Fibroblast of pulmonary artery (primary cell): Measurements from ENCODE around the gene CCDC137.

Experiments
- DNase-seq: peaks from one replicate; pipeline ENCODE4 v3.0.0-alpha.2; 2010; ENCODE audit warnings: low read depth
- H3K4me3 ChIP-seq: replicated peaks from 2 replicates; pipeline ENCODE4 v1.5.1; 2011; ENCODE audit warnings: low read depth, mild to moderate bottlenecking, control low read depth, low read length, moderate library complexity
- TF ChIP-seq, protein P1 (sequence below): IDR thresholded peaks from 2 replicates; pipeline ENCODE4 v1.5.1; 2011; ENCODE audit warnings: mild to moderate bottlenecking, control low read depth, low read length, inconsistent platforms; ENCODE audit errors: missing control alignments

Gene CCDC137

GRCh38 chr17:81693509-81694210 is 27.1 kb downstream of the CCDC137 start:
- no peak overlapping the region for H3K4me3 ChIP-seq
- DNase-seq: no peak
- TF ChIP-seq, protein P1, sequence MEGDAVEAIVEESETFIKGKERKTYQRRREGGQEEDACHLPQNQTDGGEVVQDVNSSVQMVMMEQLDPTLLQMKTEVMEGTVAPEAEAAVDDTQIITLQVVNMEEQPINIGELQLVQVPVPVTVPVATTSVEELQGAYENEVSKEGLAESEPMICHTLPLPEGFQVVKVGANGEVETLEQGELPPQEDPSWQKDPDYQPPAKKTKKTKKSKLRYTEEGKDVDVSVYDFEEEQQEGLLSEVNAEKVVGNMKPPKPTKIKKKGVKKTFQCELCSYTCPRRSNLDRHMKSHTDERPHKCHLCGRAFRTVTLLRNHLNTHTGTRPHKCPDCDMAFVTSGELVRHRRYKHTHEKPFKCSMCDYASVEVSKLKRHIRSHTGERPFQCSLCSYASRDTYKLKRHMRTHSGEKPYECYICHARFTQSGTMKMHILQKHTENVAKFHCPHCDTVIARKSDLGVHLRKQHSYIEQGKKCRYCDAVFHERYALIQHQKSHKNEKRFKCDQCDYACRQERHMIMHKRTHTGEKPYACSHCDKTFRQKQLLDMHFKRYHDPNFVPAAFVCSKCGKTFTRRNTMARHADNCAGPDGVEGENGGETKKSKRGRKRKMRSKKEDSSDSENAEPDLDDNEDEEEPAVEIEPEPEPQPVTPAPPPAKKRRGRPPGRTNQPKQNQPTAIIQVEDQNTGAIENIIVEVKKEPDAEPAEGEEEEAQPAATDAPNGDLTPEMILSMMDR: no peak

- no peak for DNase-seq
- H3K4me3 ChIP-seq: no peak overlapping the region
- TF ChIP-seq, protein P1: no peak
Observed at GRCh38 chr17:81694810-81695209, 28.3 kb downstream of the CCDC137 start.

DNA sequence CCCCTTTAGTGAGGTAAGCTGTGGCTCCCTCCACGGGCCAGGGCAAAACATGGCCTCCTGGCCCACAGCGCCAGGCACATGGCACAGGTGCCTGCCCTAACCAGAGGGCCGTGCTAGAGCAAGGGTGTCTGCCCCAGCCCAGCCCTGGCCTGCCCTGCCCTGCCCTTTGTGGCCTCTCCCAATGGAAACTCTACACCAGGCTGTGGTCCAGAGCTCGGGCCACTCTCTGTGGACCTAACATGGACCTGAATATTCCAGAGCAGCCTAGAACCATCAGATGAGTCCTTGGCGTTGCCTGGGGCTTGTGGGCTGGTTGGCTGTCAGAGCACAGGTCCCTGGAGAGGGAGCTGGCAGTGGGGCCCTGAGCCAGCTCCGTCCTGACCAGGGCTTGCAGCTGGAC is 28.7 kb downstream of the CCDC137 start:
- no peak overlapping the region for H3K4me3 ChIP-seq
- no peak for DNase-seq
- TF ChIP-seq, protein P1: no peak

DNA sequence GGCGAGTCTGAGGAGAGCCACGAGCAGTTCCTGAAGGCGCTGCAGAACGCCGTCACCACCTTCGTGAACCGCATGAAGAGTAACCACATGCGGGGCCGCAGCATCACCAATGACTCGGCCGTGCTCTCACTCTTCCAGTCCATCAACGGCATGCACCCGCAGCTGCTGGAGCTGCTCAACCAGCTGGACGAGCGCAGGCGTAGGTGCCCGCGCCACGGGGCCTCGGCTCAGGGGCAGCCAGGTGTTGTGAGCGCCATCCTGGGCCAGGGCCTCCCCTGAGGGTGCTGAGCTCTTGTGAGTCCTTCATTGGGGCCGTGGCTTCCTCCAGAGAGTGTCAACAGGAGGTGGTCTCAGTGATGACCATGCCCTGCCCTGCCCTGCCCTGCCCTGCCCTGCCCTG is 29.3 kb downstream of the CCDC137 start:
- TF ChIP-seq, protein P1: no peak
- no peak overlapping the region for H3K4me3 ChIP-seq
- DNase-seq: no peak

DNA sequence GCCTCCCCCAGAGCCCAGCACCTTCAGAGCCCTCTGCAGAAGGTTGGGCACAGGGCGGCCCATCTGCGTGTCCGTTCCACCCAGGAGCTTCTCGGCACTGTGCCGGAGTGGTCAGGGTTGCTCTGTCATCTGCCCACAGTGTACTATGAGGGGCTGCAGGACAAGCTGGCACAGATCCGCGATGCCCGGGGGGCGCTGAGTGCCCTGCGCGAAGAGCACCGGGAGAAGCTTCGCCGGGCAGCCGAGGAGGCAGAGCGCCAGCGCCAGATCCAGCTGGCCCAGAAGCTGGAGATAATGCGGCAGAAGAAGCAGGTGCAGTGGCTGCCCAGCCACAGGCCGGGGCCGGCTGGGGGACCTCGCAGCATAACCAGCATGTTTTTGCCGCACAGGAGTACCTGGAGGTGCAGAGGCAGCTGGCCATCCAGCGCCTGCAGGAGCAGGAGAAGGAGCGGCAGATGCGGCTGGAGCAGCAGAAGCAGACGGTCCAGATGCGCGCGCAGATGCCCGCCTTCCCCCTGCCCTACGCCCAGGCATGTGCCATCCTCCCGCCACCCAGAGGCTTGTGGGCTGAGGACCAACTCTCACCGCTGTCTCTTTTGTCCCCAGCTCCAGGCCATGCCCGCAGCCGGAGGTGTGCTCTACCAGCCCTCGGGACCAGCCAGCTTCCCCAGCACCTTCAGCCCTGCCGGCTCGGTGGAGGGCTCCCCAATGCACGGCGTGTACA is 29.8 kb downstream of the CCDC137 start:
- DNase-seq: no peak
- TF ChIP-seq, protein P1: no peak

DNA sequence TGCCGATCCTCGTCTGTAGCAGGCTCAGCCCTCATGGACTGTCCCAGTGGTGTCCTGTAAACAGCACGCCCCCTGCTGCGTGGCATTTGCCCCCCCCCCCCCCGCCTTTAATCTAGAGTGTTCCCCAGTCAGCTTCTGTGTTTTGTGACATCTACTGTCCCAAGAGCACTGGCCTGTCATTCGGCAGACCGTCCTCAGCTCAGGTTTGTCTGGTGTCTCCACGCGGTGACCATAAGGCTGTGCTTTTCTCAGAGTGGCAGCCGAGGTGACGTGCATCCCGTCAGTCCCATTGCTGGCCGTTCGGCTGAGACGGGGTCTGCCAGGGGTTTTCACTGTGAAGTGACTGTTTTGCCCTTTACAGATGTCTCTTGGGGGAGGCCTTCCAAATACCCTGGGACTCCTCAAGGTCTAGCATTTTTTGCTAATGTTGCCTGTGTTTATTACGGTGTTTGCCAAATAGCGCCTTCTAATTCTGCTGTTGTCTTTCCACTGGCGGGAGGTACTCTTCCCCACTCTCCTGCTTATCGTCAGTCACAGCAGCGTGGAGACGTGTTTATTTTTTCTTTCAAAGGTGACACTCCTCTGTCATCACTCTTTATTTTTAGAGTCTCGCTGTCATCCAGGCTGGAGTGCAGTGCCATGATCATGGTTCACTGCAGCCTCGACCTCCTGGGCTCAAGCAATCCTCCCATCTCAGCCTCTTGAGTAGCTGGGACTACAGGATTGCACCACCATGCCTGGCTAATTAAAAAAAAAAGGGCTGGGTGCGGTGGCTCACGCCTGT is 30.9 kb downstream of the CCDC137 start:
- TF ChIP-seq, protein P1: no peak
- DNase-seq: no peak
- no peak overlapping the region for H3K4me3 ChIP-seq

More for the DNA sequence above, 29.8 kb downstream of the CCDC137 start:
- H3K4me3 ChIP-seq: no peak overlapping the region
